ENCODE data around the gene COL6A3. TPM values are rescaled to one million over a fixed set of nuclear protein-coding genes. Genes with fewer than 3 reads are reported as not detected.

COL6A3 gene
- total and polyA plus RNA-seq, 2 donors (not counting 1 experiment from before 2014, with no cell fraction given): 0.01 to 0.10 TPM

DNA sequence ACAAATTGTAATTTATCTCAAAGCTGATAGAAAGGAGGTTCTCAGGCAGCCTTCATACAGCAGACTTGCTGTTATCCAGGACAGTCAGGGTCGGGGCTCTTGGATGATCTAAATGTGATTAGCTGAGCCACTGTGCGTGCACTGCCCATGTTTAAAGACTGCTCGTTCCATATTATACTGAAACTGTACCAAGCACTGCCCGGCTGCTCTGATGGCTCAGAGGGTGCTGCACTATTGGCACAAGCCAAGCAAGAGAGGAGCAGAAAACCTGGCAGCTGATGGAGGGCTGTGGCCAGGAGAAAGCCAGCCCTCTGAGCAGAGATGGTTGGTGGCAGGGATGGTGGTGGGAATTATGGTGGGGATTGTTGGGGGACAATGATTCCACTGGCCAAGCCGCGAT, 63.4 kb downstream of the COL6A3 start:
- Mint-ChIP-seq H3K4me1 (no peaks in the 10 kb centered on the region), H3K27me3 (peaks cover 15% of the 10 kb centered on the region), H3K27ac (no peak overlapping the region), H3K9me3 (ENCODE audit: insufficient read depth) (no peaks in the 10 kb centered on the region), H3K4me3 (no peak overlapping the region)
- TF ChIP-seq, protein P1, sequence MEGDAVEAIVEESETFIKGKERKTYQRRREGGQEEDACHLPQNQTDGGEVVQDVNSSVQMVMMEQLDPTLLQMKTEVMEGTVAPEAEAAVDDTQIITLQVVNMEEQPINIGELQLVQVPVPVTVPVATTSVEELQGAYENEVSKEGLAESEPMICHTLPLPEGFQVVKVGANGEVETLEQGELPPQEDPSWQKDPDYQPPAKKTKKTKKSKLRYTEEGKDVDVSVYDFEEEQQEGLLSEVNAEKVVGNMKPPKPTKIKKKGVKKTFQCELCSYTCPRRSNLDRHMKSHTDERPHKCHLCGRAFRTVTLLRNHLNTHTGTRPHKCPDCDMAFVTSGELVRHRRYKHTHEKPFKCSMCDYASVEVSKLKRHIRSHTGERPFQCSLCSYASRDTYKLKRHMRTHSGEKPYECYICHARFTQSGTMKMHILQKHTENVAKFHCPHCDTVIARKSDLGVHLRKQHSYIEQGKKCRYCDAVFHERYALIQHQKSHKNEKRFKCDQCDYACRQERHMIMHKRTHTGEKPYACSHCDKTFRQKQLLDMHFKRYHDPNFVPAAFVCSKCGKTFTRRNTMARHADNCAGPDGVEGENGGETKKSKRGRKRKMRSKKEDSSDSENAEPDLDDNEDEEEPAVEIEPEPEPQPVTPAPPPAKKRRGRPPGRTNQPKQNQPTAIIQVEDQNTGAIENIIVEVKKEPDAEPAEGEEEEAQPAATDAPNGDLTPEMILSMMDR (IDR thresholded peaks at IDR 0.05): no peak
- no peak for TF ChIP-seq EZH2 (IDR thresholded peaks at IDR 0.05; ENCODE audit: borderline replicate concordance, insufficient read depth, low read depth, low read length, poor library complexity, severe bottlenecking)
- ChIA-PET CTCF (no interaction called here), POLR2A (no interaction called here)
- no peak overlapping the region for H3K4me3 ChIP-seq (ENCODE audit: control extremely low read depth in 1 of 5, extremely low read depth in 1 of 5, insufficient read depth in 1 of 5, low read depth in 2 of 5, low read length in 4 of 5)
- no peak overlapping the region for H3K9ac ChIP-seq (ENCODE audit: low read length)
- H4K20me1 ChIP-seq (ENCODE audit: control insufficient read depth, insufficient read depth, low read length, poor library complexity, severe bottlenecking): no peaks in the 10 kb centered on the region
- no peaks in the 10 kb centered on the region for H3K79me2 ChIP-seq (ENCODE audit: control insufficient read depth, insufficient read depth, low read length)
- H3K9me3 ChIP-seq (ENCODE audit: control extremely low read depth in 1 of 3, control insufficient read depth in 2 of 3, insufficient read depth in 1 of 3, low read length in 2 of 3): no peaks in the 10 kb centered on the region
- no peak overlapping the region for H3K4me2 ChIP-seq (replicated peaks; ENCODE audit: low read depth, low read length, poor library complexity, severe bottlenecking)
- no peak overlapping the region for H3K27ac ChIP-seq (ENCODE audit: low read length in 2 of 2)
- no peak for ATAC-seq (ENCODE audit: low read depth)
- intact Hi-C loops (cut with micrococcal nuclease): no loop called here
- no peaks in the 10 kb centered on the region for H3K27me3 ChIP-seq (replicated peaks in 1 of 4; ENCODE audit: control extremely low read depth in 1 of 4, control insufficient read depth in 3 of 4, insufficient read depth in 4 of 4, low read length in 3 of 4)
- no peaks in the 10 kb centered on the region for H3K4me1 ChIP-seq (ENCODE audit: control insufficient read depth in 2 of 2, insufficient read depth in 2 of 2, low read length in 2 of 2)
- H3K36me3 ChIP-seq (replicated peaks in 1 of 2; ENCODE audit: control extremely low read depth in 1 of 2, control insufficient read depth in 1 of 2, extremely low read depth in 1 of 2, insufficient read depth in 2 of 2, low read length in 1 of 2): no peaks in the 10 kb centered on the region
- 92% methylated on average over 5 of the region's 6 CpGs for WGBS (ENCODE audit: insufficient coverage)
- no peak for DNase-seq
- H2AFZ ChIP-seq (ENCODE audit: insufficient read depth, low read depth, low read length, poor library complexity, severe bottlenecking): no peak overlapping the region

DNA sequence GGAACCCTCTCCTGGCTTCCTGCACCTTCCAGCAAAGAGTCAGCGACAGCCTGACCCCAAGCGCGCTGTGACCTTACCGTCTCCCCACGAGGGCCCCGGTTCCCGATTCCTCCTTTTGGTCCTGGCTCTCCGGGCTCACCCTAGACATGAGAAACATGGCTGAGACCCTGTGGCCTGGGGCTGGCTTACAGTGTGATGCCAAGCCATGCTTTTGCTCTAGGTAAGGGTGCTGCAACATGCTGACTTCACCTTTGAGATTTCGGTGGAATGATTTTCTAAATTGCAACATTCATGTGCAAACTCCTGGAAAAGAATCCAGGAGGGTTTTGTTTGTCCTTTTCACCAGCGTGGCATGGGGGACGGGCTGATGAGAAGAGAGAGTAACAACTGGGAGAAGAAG, 63.9 kb downstream of the COL6A3 start:
- no peak for ATAC-seq (ENCODE audit: low read depth)
- POLR2A ChIA-PET: no interaction called here
- WGBS (ENCODE audit: insufficient coverage): 96% methylated on average over 8 of the region's 11 CpGs
- Histone ChIP-seq H3K27me3 (replicated peaks in 1 of 4; ENCODE audit: control extremely low read depth in 1 of 4, control insufficient read depth in 3 of 4, insufficient read depth in 4 of 4, low read length in 3 of 4) (no peaks in the 10 kb centered on the region), H4K20me1 (ENCODE audit: control insufficient read depth, insufficient read depth, low read length, poor library complexity, severe bottlenecking) (no peaks in the 10 kb centered on the region), H3K36me3 (replicated peaks in 1 of 2; ENCODE audit: control extremely low read depth in 1 of 2, control insufficient read depth in 1 of 2, extremely low read depth in 1 of 2, insufficient read depth in 2 of 2, low read length in 1 of 2) (no peaks in the 10 kb centered on the region), H3K79me2 (ENCODE audit: control insufficient read depth, insufficient read depth, low read length) (no peaks in the 10 kb centered on the region), H3K4me1 (ENCODE audit: control insufficient read depth in 2 of 2, insufficient read depth in 2 of 2, low read length in 2 of 2) (no peaks in the 10 kb centered on the region), H3K4me2 (replicated peaks; ENCODE audit: low read depth, low read length, poor library complexity, severe bottlenecking) (no peak overlapping the region), H3K9ac (ENCODE audit: low read length) (no peak overlapping the region), H3K27ac (ENCODE audit: low read length in 2 of 2) (no peak overlapping the region), H3K4me3 (ENCODE audit: control extremely low read depth in 1 of 5, extremely low read depth in 1 of 5, insufficient read depth in 1 of 5, low read depth in 2 of 5, low read length in 4 of 5) (no peak overlapping the region), H3K9me3 (ENCODE audit: control extremely low read depth in 1 of 3, control insufficient read depth in 2 of 3, insufficient read depth in 1 of 3, low read length in 2 of 3) (no peaks in the 10 kb centered on the region), H2AFZ (ENCODE audit: insufficient read depth, low read depth, low read length, poor library complexity, severe bottlenecking) (no peak overlapping the region)
- no peak for TF ChIP-seq EZH2 (IDR thresholded peaks at IDR 0.05; ENCODE audit: borderline replicate concordance, insufficient read depth, low read depth, low read length, poor library complexity, severe bottlenecking)
- TF ChIP-seq, protein P1 (IDR thresholded peaks at IDR 0.05): no peak
- no peak for DNase-seq
- Mint-ChIP-seq H3K27me3 (peaks cover 15% of the 10 kb centered on the region), H3K9me3 (ENCODE audit: insufficient read depth) (no peaks in the 10 kb centered on the region), H3K4me3 (no peak overlapping the region), H3K27ac (no peak overlapping the region), H3K4me1 (no peaks in the 10 kb centered on the region)
- intact Hi-C loops (cut with micrococcal nuclease): no loop called here
- CTCF ChIA-PET: no interaction called here
